Measurements from ENCODE around the gene PRAF2.

Gene PRAF2

GRCh38 chrX:49030283-49030682 lies 43.5 kb downstream of the PRAF2 start:
- no peak for TF ChIP-seq CTCF (IDR thresholded peaks at IDR 0.05; ENCODE audit: low read depth, low read length)
- DNase-seq (ENCODE audit: extremely low read depth, low read depth) = no peak

GRCh38 chrX:49029876-49030275 lies 43.9 kb downstream of the PRAF2 start:
- no peak for TF ChIP-seq CTCF (IDR thresholded peaks at IDR 0.05; ENCODE audit: low read depth, low read length)

More at GRCh38 chrX:49029876-49030275, 43.9 kb downstream of the PRAF2 start:
- DNase-seq (ENCODE audit: extremely low read depth, low read depth) = no peak

All from AG09319 (cell line).